Measurements from ENCODE around the gene ASIP. TPM values are rescaled to one million over a fixed set of nuclear protein-coding genes. Genes with fewer than 3 reads are reported as not detected.

The ASIP gene
- total and polyA plus RNA-seq, 4 donors: 0.39 to 0.62 TPM; not detected in 2

DNA sequence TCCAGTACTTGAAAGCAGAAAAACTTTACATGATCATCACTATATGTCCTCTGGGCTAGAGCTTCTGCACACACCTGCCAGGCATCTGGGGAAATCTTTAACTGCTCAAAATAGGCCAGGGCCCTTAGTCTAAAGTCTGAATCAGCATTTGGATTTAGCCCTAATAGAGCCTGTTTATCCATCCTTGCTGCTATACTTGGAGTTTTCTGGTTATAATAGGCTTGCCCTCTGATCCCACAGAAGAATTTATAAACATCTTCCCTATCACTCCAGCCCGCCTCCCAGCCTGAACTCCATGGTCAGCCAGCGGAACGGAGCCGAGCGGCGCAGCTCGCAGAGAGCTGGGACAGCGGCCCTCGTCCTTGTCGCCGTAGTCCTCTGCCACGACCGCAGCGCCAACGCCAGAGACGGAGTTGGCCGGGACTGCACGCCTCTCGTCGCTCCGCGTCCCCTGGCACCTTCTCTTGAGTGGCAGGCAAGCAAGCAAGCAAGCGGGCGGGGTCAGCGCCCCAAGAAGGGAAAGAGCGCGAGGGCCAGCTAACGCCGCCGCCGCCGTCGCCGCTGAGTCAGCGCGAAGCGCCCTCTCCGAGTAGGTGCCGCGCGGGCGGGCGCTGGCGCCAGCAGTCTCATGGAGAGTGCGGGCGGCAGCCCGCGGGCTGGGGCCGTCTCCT, 25.4 kb upstream of the ASIP start:
- H3K27ac ChIP-seq (ENCODE audit: low read depth in 1 of 2, low read length in 2 of 2): peak overlapping the region in 1 of 2 donors; percentile 0
- peaks cover 0 to 6% (median 3%) of the 10 kb centered on the region in 4 donors for H3K4me1 ChIP-seq (ENCODE audit: control insufficient read depth in 4 of 4, insufficient read depth in 4 of 4, low read length in 3 of 4)
- WGBS: under 1% methylated on average over 49 of the region's 49 CpGs
- H3K36me3 ChIP-seq (ENCODE audit: control insufficient read depth in 4 of 4, insufficient read depth in 3 of 4, low read depth in 1 of 4, low read length in 3 of 4): no peaks in the 10 kb centered on the region
- TF ChIP-seq, protein P1, sequence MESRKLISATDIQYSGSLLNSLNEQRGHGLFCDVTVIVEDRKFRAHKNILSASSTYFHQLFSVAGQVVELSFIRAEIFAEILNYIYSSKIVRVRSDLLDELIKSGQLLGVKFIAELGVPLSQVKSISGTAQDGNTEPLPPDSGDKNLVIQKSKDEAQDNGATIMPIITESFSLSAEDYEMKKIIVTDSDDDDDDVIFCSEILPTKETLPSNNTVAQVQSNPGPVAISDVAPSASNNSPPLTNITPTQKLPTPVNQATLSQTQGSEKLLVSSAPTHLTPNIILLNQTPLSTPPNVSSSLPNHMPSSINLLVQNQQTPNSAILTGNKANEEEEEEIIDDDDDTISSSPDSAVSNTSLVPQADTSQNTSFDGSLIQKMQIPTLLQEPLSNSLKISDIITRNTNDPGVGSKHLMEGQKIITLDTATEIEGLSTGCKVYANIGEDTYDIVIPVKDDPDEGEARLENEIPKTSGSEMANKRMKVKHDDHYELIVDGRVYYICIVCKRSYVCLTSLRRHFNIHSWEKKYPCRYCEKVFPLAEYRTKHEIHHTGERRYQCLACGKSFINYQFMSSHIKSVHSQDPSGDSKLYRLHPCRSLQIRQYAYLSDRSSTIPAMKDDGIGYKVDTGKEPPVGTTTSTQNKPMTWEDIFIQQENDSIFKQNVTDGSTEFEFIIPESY (IDR thresholded peaks at IDR 0.05): no peak
- TF ChIP-seq HNF4G (IDR thresholded peaks at IDR 0.05) (no peak), MAX (IDR thresholded peaks at IDR 0.05) (no peak), JUND (IDR thresholded peaks at IDR 0.05) (no peak), RXRA (IDR thresholded peaks at IDR 0.05) (peak; percentile 25), EGR1 (IDR thresholded peaks at IDR 0.05; ENCODE audit: low read depth in 2 of 2) (no peak), SP1 (IDR thresholded peaks at IDR 0.05) (peak; percentile 21), RAD21 (IDR thresholded peaks at IDR 0.05) (peak in 1 of 2 donors; percentile 22), HNF4A (conservative IDR thresholded peaks at IDR 0.05) (peak; percentile 4 to 17), GABPA (IDR thresholded peaks at IDR 0.05 in 1 of 2, conservative IDR thresholded peaks at IDR 0.05 in 1 of 2) (no peak), FOXA2 (IDR thresholded peaks at IDR 0.05) (no peak), NR2F2 (IDR thresholded peaks at IDR 0.05) (peak; percentile 86), TAF1 (conservative IDR thresholded peaks at IDR 0.05) (no peak), FOXA1 (IDR thresholded peaks at IDR 0.05) (no peak), YY1 (IDR thresholded peaks at IDR 0.05) (peak; percentile 60)
- TF ChIP-seq, protein P2, sequence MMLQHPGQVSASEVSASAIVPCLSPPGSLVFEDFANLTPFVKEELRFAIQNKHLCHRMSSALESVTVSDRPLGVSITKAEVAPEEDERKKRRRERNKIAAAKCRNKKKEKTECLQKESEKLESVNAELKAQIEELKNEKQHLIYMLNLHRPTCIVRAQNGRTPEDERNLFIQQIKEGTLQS (IDR thresholded peaks at IDR 0.05): no peak
- TF ChIP-seq, protein P3, sequence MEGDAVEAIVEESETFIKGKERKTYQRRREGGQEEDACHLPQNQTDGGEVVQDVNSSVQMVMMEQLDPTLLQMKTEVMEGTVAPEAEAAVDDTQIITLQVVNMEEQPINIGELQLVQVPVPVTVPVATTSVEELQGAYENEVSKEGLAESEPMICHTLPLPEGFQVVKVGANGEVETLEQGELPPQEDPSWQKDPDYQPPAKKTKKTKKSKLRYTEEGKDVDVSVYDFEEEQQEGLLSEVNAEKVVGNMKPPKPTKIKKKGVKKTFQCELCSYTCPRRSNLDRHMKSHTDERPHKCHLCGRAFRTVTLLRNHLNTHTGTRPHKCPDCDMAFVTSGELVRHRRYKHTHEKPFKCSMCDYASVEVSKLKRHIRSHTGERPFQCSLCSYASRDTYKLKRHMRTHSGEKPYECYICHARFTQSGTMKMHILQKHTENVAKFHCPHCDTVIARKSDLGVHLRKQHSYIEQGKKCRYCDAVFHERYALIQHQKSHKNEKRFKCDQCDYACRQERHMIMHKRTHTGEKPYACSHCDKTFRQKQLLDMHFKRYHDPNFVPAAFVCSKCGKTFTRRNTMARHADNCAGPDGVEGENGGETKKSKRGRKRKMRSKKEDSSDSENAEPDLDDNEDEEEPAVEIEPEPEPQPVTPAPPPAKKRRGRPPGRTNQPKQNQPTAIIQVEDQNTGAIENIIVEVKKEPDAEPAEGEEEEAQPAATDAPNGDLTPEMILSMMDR (IDR thresholded peaks at IDR 0.05; ENCODE audit: low read depth, low read length, missing input control): no peak
- TF ChIP-seq, protein P4, sequence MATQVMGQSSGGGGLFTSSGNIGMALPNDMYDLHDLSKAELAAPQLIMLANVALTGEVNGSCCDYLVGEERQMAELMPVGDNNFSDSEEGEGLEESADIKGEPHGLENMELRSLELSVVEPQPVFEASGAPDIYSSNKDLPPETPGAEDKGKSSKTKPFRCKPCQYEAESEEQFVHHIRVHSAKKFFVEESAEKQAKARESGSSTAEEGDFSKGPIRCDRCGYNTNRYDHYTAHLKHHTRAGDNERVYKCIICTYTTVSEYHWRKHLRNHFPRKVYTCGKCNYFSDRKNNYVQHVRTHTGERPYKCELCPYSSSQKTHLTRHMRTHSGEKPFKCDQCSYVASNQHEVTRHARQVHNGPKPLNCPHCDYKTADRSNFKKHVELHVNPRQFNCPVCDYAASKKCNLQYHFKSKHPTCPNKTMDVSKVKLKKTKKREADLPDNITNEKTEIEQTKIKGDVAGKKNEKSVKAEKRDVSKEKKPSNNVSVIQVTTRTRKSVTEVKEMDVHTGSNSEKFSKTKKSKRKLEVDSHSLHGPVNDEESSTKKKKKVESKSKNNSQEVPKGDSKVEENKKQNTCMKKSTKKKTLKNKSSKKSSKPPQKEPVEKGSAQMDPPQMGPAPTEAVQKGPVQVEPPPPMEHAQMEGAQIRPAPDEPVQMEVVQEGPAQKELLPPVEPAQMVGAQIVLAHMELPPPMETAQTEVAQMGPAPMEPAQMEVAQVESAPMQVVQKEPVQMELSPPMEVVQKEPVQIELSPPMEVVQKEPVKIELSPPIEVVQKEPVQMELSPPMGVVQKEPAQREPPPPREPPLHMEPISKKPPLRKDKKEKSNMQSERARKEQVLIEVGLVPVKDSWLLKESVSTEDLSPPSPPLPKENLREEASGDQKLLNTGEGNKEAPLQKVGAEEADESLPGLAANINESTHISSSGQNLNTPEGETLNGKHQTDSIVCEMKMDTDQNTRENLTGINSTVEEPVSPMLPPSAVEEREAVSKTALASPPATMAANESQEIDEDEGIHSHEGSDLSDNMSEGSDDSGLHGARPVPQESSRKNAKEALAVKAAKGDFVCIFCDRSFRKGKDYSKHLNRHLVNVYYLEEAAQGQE (IDR thresholded peaks at IDR 0.05): no peak
- H3K9ac ChIP-seq (ENCODE audit: low read depth in 1 of 2, low read length in 2 of 2): no peak overlapping the region
- peak overlapping the region in 2 of 3 donors; percentile 36 to 44 for H3K4me3 ChIP-seq (ENCODE audit: low read depth in 1 of 3, low read length in 3 of 3)
- peaks cover 0 to 3% (median 0%) of the 10 kb centered on the region in 4 donors for H3K9me3 ChIP-seq (ENCODE audit: control insufficient read depth in 4 of 4, low read length in 3 of 4)
- H3K27me3 ChIP-seq (ENCODE audit: control insufficient read depth in 4 of 4, insufficient read depth in 4 of 4, low read length in 3 of 4): no peaks in the 10 kb centered on the region
- peak; percentile 62 for DNase-seq (ENCODE audit: low spot score)
